Measurements from ENCODE around the gene ARFIP2. TPM values are rescaled to one million over a fixed set of nuclear protein-coding genes. Genes with fewer than 3 reads are reported as not detected.

Gene ARFIP2
- total and polyA plus RNA-seq, 2 donors (not counting 3 experiments of a cell fraction or from before 2014, with no cell fraction given), result 48.4 to 62.9 TPM

DNA sequence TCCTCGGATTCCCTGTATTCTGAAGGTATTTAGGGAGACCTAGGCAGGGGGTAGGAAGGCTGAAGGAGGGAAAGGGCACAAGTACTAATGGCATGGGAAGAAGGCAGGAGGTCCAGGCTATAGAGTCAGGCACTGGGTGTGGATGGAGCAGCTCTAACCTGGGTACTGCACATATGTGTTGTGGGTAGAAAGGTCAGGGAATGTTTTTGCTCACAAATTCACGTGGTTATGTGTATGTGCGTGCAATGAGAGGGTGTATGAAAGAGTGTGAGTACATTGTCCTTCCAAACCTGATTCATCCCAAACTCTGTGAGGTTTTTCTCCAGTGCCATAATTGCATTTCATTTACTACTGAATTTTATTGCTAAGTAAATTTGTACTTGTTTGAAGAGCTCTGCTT, 39.1 kb upstream of the ARFIP2 start:
- H3K4me2 ChIP-seq (ENCODE audit: insufficient read depth, low read length), result no peak overlapping the region
- H2AFZ ChIP-seq (ENCODE audit: low read depth, low read length), result no peak overlapping the region
- no peaks in the 10 kb centered on the region for H3K9me1 ChIP-seq (replicated peaks; ENCODE audit: control insufficient read depth, extremely low read depth, insufficient read depth, low read length)
- no peak for DNase-seq (ENCODE audit: low read depth, low spot score)
- no TSS peak for BruUV-seq (replicated peaks)
- H3K9ac ChIP-seq (replicated peaks; ENCODE audit: extremely low read depth, insufficient read depth, low read length), result no peak overlapping the region
- H3K4me3 ChIP-seq (replicated peaks in 1 of 3; ENCODE audit: insufficient read depth in 1 of 3, low read depth in 1 of 3, low read length in 3 of 3), result no peak overlapping the region
- no peaks in the 10 kb centered on the region for H3K27me3 ChIP-seq (ENCODE audit: control insufficient read depth in 2 of 2, insufficient read depth in 2 of 2, low read length in 2 of 2)
- H3K36me3 ChIP-seq (ENCODE audit: control insufficient read depth in 2 of 2, extremely low read depth in 1 of 2, insufficient read depth in 2 of 2, low read length in 2 of 2), result no peaks in the 10 kb centered on the region
- ChIA-PET POLR2A (no interaction called here), CTCF (interaction anchor here (0.8 to 2.4 kb wide), 4 partner anchors 11 to 141 kb away, joined by 3 to 10 read pairs (median 4); no protein-coding TSS in a partner anchor)
- H4K20me1 ChIP-seq (replicated peaks; ENCODE audit: control insufficient read depth, extremely low read depth, insufficient read depth, low read length), result no peaks in the 10 kb centered on the region
- intact Hi-C loops (cut with micrococcal nuclease), result no loop called here
- no peaks in the 10 kb centered on the region for H3K9me3 ChIP-seq (replicated peaks; ENCODE audit: control insufficient read depth, insufficient read depth, low read length)
- H3K4me1 ChIP-seq (ENCODE audit: control insufficient read depth, extremely low read depth, insufficient read depth, low read length), result peaks cover 10% of the 10 kb centered on the region
- H3K27ac ChIP-seq (ENCODE audit: insufficient read depth, low read depth, low read length), result no peak overlapping the region
- no peak for FAIRE-seq
- dilution Hi-C loops (cut with MboI; ENCODE audit: extremely low pct_ligation_motif_present, low sequenced_read_pairs), result no loop called here
- no peak for TF ChIP-seq GATA2 (IDR thresholded peaks at IDR 0.05; ENCODE audit: insufficient read depth, insufficient read length, low read depth, low read length)
- TF ChIP-seq POLR2A (IDR thresholded peaks at IDR 0.05; ENCODE audit: low read depth, low read length), result no peak
- no peak for TF ChIP-seq FOS (IDR thresholded peaks at IDR 0.05; ENCODE audit: borderline replicate concordance, insufficient read depth, low read length)
- no peak for TF ChIP-seq POLR2AphosphoS5 (IDR thresholded peaks at IDR 0.05; ENCODE audit: insufficient read depth, low read depth, low read length)
- TF ChIP-seq JUN (IDR thresholded peaks at IDR 0.05; ENCODE audit: borderline replicate concordance, insufficient read depth, insufficient read length, low read depth), result no peak
- TF ChIP-seq, protein P1, sequence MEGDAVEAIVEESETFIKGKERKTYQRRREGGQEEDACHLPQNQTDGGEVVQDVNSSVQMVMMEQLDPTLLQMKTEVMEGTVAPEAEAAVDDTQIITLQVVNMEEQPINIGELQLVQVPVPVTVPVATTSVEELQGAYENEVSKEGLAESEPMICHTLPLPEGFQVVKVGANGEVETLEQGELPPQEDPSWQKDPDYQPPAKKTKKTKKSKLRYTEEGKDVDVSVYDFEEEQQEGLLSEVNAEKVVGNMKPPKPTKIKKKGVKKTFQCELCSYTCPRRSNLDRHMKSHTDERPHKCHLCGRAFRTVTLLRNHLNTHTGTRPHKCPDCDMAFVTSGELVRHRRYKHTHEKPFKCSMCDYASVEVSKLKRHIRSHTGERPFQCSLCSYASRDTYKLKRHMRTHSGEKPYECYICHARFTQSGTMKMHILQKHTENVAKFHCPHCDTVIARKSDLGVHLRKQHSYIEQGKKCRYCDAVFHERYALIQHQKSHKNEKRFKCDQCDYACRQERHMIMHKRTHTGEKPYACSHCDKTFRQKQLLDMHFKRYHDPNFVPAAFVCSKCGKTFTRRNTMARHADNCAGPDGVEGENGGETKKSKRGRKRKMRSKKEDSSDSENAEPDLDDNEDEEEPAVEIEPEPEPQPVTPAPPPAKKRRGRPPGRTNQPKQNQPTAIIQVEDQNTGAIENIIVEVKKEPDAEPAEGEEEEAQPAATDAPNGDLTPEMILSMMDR (IDR thresholded peaks at IDR 0.05; ENCODE audit: extremely low read depth in 1 of 2, insufficient read depth in 1 of 2, low read depth in 1 of 2, low read length in 2 of 2), result no peak
- H3K79me2 ChIP-seq (ENCODE audit: control insufficient read depth, insufficient read depth, low read length), result no peaks in the 10 kb centered on the region

DNA sequence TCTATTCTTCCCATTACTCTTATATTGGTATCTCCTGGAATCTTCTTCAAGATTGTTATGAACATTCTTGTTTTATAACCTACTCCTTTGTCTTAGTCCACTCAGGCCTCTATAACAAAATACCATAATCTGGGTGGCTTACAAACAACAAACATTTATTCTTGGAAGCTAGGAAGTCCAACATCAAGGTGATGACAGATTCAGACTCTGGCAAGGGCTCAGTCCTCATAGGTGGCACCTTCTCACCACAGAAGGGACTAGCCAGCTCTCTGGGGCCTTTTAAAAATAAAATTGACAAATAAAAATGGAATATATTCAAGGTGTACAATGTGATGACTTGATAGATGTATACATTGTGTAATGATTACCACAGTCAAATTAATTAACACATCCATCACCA, 35.7 kb upstream of the ARFIP2 start:
- Histone ChIP-seq H3K79me2 (ENCODE audit: control insufficient read depth, insufficient read depth, low read length) (no peaks in the 10 kb centered on the region), H3K9me1 (replicated peaks; ENCODE audit: control insufficient read depth, extremely low read depth, insufficient read depth, low read length) (no peaks in the 10 kb centered on the region), H3K4me3 (replicated peaks in 1 of 3; ENCODE audit: insufficient read depth in 1 of 3, low read depth in 1 of 3, low read length in 3 of 3) (no peak overlapping the region), H4K20me1 (replicated peaks; ENCODE audit: control insufficient read depth, extremely low read depth, insufficient read depth, low read length) (no peaks in the 10 kb centered on the region), H3K27ac (ENCODE audit: insufficient read depth, low read depth, low read length) (no peak overlapping the region), H3K27me3 (ENCODE audit: control insufficient read depth in 2 of 2, insufficient read depth in 2 of 2, low read length in 2 of 2) (no peaks in the 10 kb centered on the region), H3K9me3 (replicated peaks; ENCODE audit: control insufficient read depth, insufficient read depth, low read length) (no peaks in the 10 kb centered on the region), H2AFZ (ENCODE audit: low read depth, low read length) (no peak overlapping the region), H3K4me2 (ENCODE audit: insufficient read depth, low read length) (no peak overlapping the region), H3K36me3 (ENCODE audit: control insufficient read depth in 2 of 2, extremely low read depth in 1 of 2, insufficient read depth in 2 of 2, low read length in 2 of 2) (no peaks in the 10 kb centered on the region), H3K4me1 (ENCODE audit: control insufficient read depth, extremely low read depth, insufficient read depth, low read length) (no peaks in the 10 kb centered on the region), H3K9ac (replicated peaks; ENCODE audit: extremely low read depth, insufficient read depth, low read length) (no peak overlapping the region)
- FAIRE-seq, result peak; percentile 48
- intact Hi-C loops (cut with micrococcal nuclease), result no loop called here
- CTCF ChIA-PET, result no interaction called here
- dilution Hi-C loops (cut with MboI; ENCODE audit: extremely low pct_ligation_motif_present, low sequenced_read_pairs), result no loop called here
- DNase-seq (ENCODE audit: low read depth, low spot score), result no peak
- TF ChIP-seq, protein P1 (IDR thresholded peaks at IDR 0.05; ENCODE audit: extremely low read depth in 1 of 2, insufficient read depth in 1 of 2, low read depth in 1 of 2, low read length in 2 of 2), result no peak
- TF ChIP-seq, protein P2, sequence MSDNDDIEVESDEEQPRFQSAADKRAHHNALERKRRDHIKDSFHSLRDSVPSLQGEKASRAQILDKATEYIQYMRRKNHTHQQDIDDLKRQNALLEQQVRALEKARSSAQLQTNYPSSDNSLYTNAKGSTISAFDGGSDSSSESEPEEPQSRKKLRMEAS (IDR thresholded peaks at IDR 0.05; ENCODE audit: insufficient read depth, insufficient read length), result no peak
- POLR2A ChIA-PET, result no interaction called here
- BruUV-seq (replicated peaks), result no TSS peak
